Measurements from ENCODE around the gene HHAT. TPM values are rescaled to one million over a fixed set of nuclear protein-coding genes. Genes with fewer than 3 reads are reported as not detected.

The HHAT gene
- polyA plus RNA-seq, 3 donors: 1.1 to 1.6 (median 1.5) TPM

DNA sequence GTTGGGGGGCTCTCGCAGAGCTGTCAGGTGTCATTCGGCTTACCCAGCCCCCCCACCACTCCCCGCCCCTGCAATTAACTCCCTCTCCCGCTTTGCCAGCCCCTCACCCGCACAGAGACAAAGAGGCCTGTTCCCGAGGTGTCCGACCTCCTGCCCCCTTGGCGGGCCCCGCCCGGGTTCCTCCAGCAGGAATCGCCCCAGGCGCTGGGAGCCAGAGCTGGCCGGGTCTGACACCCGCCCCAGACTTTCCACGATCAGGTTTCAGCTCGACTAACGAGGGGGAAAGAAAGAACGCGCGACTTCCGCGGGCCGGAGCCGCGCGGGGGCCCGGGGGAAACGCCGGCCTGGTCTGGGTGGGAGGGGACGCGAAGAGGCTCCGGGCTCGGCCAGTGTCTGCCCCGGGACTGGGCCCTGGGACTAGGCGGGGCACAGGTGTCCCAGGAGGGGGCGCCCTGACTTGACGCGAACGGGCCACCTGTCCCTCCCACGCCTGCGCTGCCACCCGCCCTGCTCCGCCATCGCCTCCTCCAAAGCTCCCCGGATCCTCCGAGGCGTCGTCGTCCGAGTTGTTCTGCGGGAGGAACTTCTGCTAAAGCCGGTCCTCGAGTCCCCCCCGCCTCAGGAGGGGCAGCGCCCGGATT lies 36.4 kb upstream of the HHAT start:
- no peak for DNase-seq
- peak overlapping the region; percentile 46 for H3K4me2 ChIP-seq (replicated peaks; ENCODE audit: extremely low read depth, low read length, poor library complexity, severe bottlenecking)
- peak overlapping the region; percentile 15 for H3K9ac ChIP-seq (ENCODE audit: insufficient read depth, low read length, poor library complexity, severe bottlenecking)
- H3K27me3 ChIP-seq (ENCODE audit: control insufficient read depth in 2 of 2, insufficient read depth in 2 of 2, low read length in 2 of 2): peaks cover 30 to 46% of the 10 kb centered on the region in 2 donors
- Mint-ChIP-seq H3K27ac (no peak overlapping the region), H3K9me3 (peaks cover 0 to 1% (median 0%) of the 10 kb centered on the region in 7 donors), H3K36me3 (no peaks in the 10 kb centered on the region), H3K4me3 (peak overlapping the region in 1 of 2 donors; percentile 72), H3K27me3 (ENCODE audit: low read depth in 3 of 3) (peaks cover 39 to 52% (median 43%) of the 10 kb centered on the region in 3 donors), H3K4me1 (peaks cover 4% of the 10 kb centered on the region)
- intact Hi-C loops (cut with micrococcal nuclease): no loop called here
- no peaks in the 10 kb centered on the region for H4K20me1 ChIP-seq (ENCODE audit: insufficient read depth, low read length)
- no peaks in the 10 kb centered on the region for H3K79me2 ChIP-seq (ENCODE audit: insufficient read depth, low read length)
- H2AFZ ChIP-seq (ENCODE audit: insufficient read depth, low read depth, low read length, poor library complexity, severe bottlenecking): peak overlapping the region; percentile 46
- peaks cover 0 to 7% of the 10 kb centered on the region in 2 donors for H3K9me3 ChIP-seq (replicated peaks in 1 of 2; ENCODE audit: control insufficient read depth in 1 of 2, insufficient read depth in 1 of 2, low read length in 2 of 2)
- H3K4me3 ChIP-seq (replicated peaks in 1 of 3; ENCODE audit: low read depth in 2 of 3, low read length in 3 of 3): no peak overlapping the region
- TF ChIP-seq, protein P1, sequence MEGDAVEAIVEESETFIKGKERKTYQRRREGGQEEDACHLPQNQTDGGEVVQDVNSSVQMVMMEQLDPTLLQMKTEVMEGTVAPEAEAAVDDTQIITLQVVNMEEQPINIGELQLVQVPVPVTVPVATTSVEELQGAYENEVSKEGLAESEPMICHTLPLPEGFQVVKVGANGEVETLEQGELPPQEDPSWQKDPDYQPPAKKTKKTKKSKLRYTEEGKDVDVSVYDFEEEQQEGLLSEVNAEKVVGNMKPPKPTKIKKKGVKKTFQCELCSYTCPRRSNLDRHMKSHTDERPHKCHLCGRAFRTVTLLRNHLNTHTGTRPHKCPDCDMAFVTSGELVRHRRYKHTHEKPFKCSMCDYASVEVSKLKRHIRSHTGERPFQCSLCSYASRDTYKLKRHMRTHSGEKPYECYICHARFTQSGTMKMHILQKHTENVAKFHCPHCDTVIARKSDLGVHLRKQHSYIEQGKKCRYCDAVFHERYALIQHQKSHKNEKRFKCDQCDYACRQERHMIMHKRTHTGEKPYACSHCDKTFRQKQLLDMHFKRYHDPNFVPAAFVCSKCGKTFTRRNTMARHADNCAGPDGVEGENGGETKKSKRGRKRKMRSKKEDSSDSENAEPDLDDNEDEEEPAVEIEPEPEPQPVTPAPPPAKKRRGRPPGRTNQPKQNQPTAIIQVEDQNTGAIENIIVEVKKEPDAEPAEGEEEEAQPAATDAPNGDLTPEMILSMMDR (IDR thresholded peaks at IDR 0.05): no peak
- H3K36me3 ChIP-seq (replicated peaks in 1 of 2; ENCODE audit: control insufficient read depth in 1 of 2, insufficient read depth in 2 of 2, low read length in 2 of 2): no peaks in the 10 kb centered on the region
- WGBS (ENCODE audit: insufficient coverage): under 1% methylated on average over 53 of the region's 56 CpGs
- no peak overlapping the region for H3K27ac ChIP-seq (ENCODE audit: low read depth in 1 of 2, low read length in 2 of 2)
- H3K4me1 ChIP-seq (ENCODE audit: control insufficient read depth in 1 of 2, insufficient read depth in 2 of 2, low read length in 2 of 2): peaks cover 4 to 6% of the 10 kb centered on the region in 2 donors

DNA sequence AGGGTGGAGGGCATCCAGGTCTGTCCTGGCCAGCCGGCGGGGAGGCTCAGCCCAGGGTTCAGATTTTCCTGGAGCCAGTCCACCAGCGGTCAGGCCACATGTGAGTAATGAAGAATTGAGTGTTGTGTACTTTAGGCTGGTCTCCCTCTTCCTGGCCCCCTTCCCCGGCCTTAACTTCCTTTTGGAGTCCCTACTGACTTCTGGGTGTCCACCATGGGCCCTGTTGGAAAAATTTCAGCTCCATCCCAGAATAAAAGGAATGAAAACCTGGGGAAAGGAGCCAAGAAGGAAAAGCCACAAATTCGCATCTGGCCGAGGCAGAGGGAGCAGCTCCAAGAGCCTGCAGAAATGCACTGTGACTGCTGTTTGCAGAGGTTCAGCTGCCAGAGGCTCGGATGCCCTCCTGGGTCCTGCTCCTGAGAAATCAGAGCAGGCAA lies 35.5 kb upstream of the HHAT start:
- no peak overlapping the region for H3K4me3 ChIP-seq (replicated peaks in 1 of 3; ENCODE audit: low read depth in 2 of 3, low read length in 3 of 3)
- peaks cover 39 to 50% (median 44%) of the 10 kb centered on the region in 3 donors for H3K27me3 Mint-ChIP-seq (ENCODE audit: low read depth in 3 of 3)
- 89% methylated on average over 5 of the region's 7 CpGs for WGBS (ENCODE audit: insufficient coverage)
- no peak overlapping the region for H2AFZ ChIP-seq (ENCODE audit: insufficient read depth, low read depth, low read length, poor library complexity, severe bottlenecking)
- no peak overlapping the region for H3K4me2 ChIP-seq (replicated peaks; ENCODE audit: extremely low read depth, low read length, poor library complexity, severe bottlenecking)
- peaks cover 4% of the 10 kb centered on the region for H3K4me1 Mint-ChIP-seq
- intact Hi-C loops (cut with micrococcal nuclease): no loop called here
- H4K20me1 ChIP-seq (ENCODE audit: insufficient read depth, low read length): no peaks in the 10 kb centered on the region
- peaks cover 0 to 7% of the 10 kb centered on the region in 2 donors for H3K9me3 ChIP-seq (replicated peaks in 1 of 2; ENCODE audit: control insufficient read depth in 1 of 2, insufficient read depth in 1 of 2, low read length in 2 of 2)
- peaks cover 4 to 6% of the 10 kb centered on the region in 2 donors for H3K4me1 ChIP-seq (ENCODE audit: control insufficient read depth in 1 of 2, insufficient read depth in 2 of 2, low read length in 2 of 2)
- H3K36me3 Mint-ChIP-seq: no peaks in the 10 kb centered on the region
- H3K27ac Mint-ChIP-seq: no peak overlapping the region
- H3K9ac ChIP-seq (ENCODE audit: insufficient read depth, low read length, poor library complexity, severe bottlenecking): no peak overlapping the region
- H3K27me3 ChIP-seq (ENCODE audit: control insufficient read depth in 2 of 2, insufficient read depth in 2 of 2, low read length in 2 of 2): peaks cover 30 to 46% of the 10 kb centered on the region in 2 donors
- TF ChIP-seq, protein P1 (IDR thresholded peaks at IDR 0.05): no peak
- H3K36me3 ChIP-seq (replicated peaks in 1 of 2; ENCODE audit: control insufficient read depth in 1 of 2, insufficient read depth in 2 of 2, low read length in 2 of 2): no peaks in the 10 kb centered on the region
- no peaks in the 10 kb centered on the region for H3K79me2 ChIP-seq (ENCODE audit: insufficient read depth, low read length)
- DNase-seq: no peak
- H3K4me3 Mint-ChIP-seq: peak overlapping the region in 1 of 2 donors; percentile 55
- H3K27ac ChIP-seq (ENCODE audit: low read depth in 1 of 2, low read length in 2 of 2): no peak overlapping the region
- H3K9me3 Mint-ChIP-seq: no peaks in the 10 kb centered on the region
